Lower lobe of right lung (tissue), 2 donors: ENCODE measurements around the gene HOXD13. TPM values are rescaled to one million over a fixed set of nuclear protein-coding genes. Genes with fewer than 3 reads are reported as not detected.

Experiments used
- ATAC-seq, 2 donors: fragments of 200-7000 bp; cut with Tn5 transposase; one replicate each; pipeline ENCODE4 v1.9.1; 2020 to 2022; ENCODE audit warnings: mild to moderate bottlenecking in 2 of 2, moderate library complexity in 2 of 2
- DNase-seq: peaks from one replicate; pipeline ENCODE4 v3.0.0-alpha.2; 2020
- H3K27ac ChIP-seq: fragments of 200-600 bp; one replicate; pipeline ENCODE4 v1.8.0; 2022
- H3K27me3 ChIP-seq: fragments of 200-600 bp; one replicate; pipeline ENCODE4 v1.8.0; 2022; ENCODE audit warnings: low read depth
- H3K36me3 ChIP-seq: fragments of 200-600 bp; one replicate; pipeline ENCODE4 v1.8.0; 2022; ENCODE audit warnings: mild to moderate bottlenecking
- H3K4me1 ChIP-seq: fragments of 200-600 bp; one replicate; pipeline ENCODE4 v1.8.0; 2022
- H3K4me3 ChIP-seq: fragments of 200-600 bp; one replicate; pipeline ENCODE4 v1.8.0; 2022; ENCODE audit warnings: mild to moderate bottlenecking
- H3K9me3 ChIP-seq: fragments of 200-600 bp; one replicate; pipeline ENCODE4 v1.8.0; 2022
- CTCF ChIP-seq: fragments of 200-600 bp; IDR thresholded peaks from one replicate; pipeline ENCODE4 v1.8.0; 2022; ENCODE audit warnings: antibody characterized with exemption, mild to moderate bottlenecking
- intact Hi-C: fragments of 100-400 bp; cut with DNase I; formaldehyde crosslinking; loops from one replicate; pipeline ENCODE4 v1.11.0; 2022
- total RNA-seq: library from RNA; stranded (reverse); fragmentation: NEBNext Ultra II Directional; extraction: Animal tissue kit (Norgen Biotek cat#: 25700); gene quantifications from one replicate; pipeline ENCODE4 v1.2.1, GENCODE V29; 2021
- donor health status: DM: no; HTN: yes; CAD: no; lungs with severe emphysema.

Gene HOXD13
- total RNA-seq, 1 donor from 2014 or later: not detected

GRCh38 chr2:176082525-176082823 is 10.0 kb upstream of the HOXD13 start:
- Histone ChIP-seq H3K4me1 (peaks cover 13% of the 10 kb centered on the region), H3K27me3 (peaks cover 97% of the 10 kb centered on the region), H3K4me3 (no peak overlapping the region), H3K9me3 (no peaks in the 10 kb centered on the region), H3K36me3 (no peaks in the 10 kb centered on the region), H3K27ac (no peak overlapping the region)
- intact Hi-C loops: no loop called here
- TF ChIP-seq CTCF: no peak
- DNase-seq (no peak), ATAC-seq (no peak)

- no peak for TF ChIP-seq CTCF
- H3K4me3 ChIP-seq: no peak overlapping the region
- DNase-seq: no peak
- no peaks in the 10 kb centered on the region for H3K36me3 ChIP-seq
- no peak overlapping the region for H3K27ac ChIP-seq
- peaks cover 19% of the 10 kb centered on the region for H3K4me1 ChIP-seq
- no peaks in the 10 kb centered on the region for H3K9me3 ChIP-seq
- ATAC-seq: no peak
- peaks cover 97% of the 10 kb centered on the region for H3K27me3 ChIP-seq
- intact Hi-C loops: no loop called here
Observed at GRCh38 chr2:176082824-176083751, 9.4 kb upstream of the HOXD13 start.

- DNase-seq (no peak), ATAC-seq (no peak)
- no peaks in the 10 kb centered on the region for H3K36me3 ChIP-seq
- TF ChIP-seq CTCF: no peak
- no peaks in the 10 kb centered on the region for H3K9me3 ChIP-seq
- peaks cover 25% of the 10 kb centered on the region for H3K4me1 ChIP-seq
- H3K27me3 ChIP-seq: peaks cover 97% of the 10 kb centered on the region
- intact Hi-C loops: no loop called here
- H3K27ac ChIP-seq: no peak within 1 kb of the TSS
- H3K4me3 ChIP-seq: no peak within 1 kb of the TSS
Observed at GRCh38 chr2:176083796-176084261, 8.7 kb upstream of the HOXD13 start, which contains the start of gene EVX2. Gene EVX2, minus strand, starts transcription at chr2:176083962. Its CDS starts 186 bp downstream, at chr2:176083776.

- no peak overlapping the region for H3K27ac ChIP-seq
- H3K9me3 ChIP-seq: no peaks in the 10 kb centered on the region
- peaks cover 97% of the 10 kb centered on the region for H3K27me3 ChIP-seq
- H3K4me1 ChIP-seq: peaks cover 21% of the 10 kb centered on the region
- no peak for DNase-seq
- no peak for TF ChIP-seq CTCF
- no peaks in the 10 kb centered on the region for H3K36me3 ChIP-seq
- no peak overlapping the region for H3K4me3 ChIP-seq
- ATAC-seq: no peak
- intact Hi-C loops: no loop called here
Observed at GRCh38 chr2:176084611-176085119, 7.9 kb upstream of the HOXD13 start.

GRCh38 chr2:176085120-176085788 is 7.3 kb upstream of the HOXD13 start:
- no peak overlapping the region for H3K4me3 ChIP-seq
- no peaks in the 10 kb centered on the region for H3K36me3 ChIP-seq
- H3K4me1 ChIP-seq: peaks cover 21% of the 10 kb centered on the region
- H3K9me3 ChIP-seq: no peaks in the 10 kb centered on the region
- DNase-seq: no peak
- no peak for TF ChIP-seq CTCF
- intact Hi-C loops: no loop called here
- ATAC-seq: no peak
- H3K27ac ChIP-seq: no peak overlapping the region
- H3K27me3 ChIP-seq: peaks cover 100% of the 10 kb centered on the region
